GM18907 (cell line): ENCODE measurements around the gene FAM81B.
A peak's percentile ranks its signal among the peaks of the same experiment; 100 is the strongest.

Experiments
- ATAC-seq: cut with Tn5 transposase; IDR thresholded peaks from one replicate; pipeline ENCODE4 v1.9.1; 2021; ENCODE audit warnings: mild to moderate bottlenecking, moderate library complexity; ENCODE audit not compliant: unreplicated experiment

FAM81B gene

DNA sequence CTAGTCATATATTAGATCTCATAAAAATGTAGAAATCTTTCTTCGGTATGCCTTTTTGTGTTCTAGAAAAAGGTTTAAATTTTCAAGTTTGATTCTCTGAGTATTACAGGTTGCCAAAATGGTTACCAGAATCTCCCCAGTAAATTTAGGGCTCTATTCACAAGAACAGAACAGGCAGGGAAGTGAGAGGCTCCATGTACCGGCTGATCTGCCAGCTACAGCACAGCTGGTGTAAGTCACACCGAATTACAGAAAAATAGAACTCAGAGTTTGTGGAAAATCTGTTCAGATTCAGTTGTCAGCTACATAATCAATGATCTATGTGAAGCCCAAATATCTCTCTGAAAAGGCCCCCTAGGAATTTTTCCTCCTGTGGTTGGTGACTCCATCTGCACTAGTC is 10.5 kb downstream of the FAM81B start:
- no peak for ATAC-seq

DNA sequence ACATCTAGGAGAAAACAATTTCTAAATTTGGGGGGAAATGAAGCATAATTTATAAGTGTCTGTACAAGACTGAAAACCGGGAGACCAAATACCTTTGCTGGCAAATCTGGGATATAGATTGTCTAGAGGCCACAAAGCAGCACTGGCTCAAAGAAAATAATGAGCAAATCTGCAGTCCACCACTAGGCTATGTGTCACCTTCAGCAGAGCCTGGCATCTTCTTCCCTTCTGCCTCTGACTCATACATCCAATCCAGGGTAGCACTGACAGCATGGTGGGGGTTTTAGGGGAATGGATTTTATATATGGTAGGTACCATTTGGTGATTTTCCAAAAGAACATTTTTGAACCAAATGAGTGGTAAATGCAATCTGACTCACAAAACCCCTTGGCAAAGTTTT is 12.8 kb downstream of the FAM81B start:
- no peak for ATAC-seq

DNA sequence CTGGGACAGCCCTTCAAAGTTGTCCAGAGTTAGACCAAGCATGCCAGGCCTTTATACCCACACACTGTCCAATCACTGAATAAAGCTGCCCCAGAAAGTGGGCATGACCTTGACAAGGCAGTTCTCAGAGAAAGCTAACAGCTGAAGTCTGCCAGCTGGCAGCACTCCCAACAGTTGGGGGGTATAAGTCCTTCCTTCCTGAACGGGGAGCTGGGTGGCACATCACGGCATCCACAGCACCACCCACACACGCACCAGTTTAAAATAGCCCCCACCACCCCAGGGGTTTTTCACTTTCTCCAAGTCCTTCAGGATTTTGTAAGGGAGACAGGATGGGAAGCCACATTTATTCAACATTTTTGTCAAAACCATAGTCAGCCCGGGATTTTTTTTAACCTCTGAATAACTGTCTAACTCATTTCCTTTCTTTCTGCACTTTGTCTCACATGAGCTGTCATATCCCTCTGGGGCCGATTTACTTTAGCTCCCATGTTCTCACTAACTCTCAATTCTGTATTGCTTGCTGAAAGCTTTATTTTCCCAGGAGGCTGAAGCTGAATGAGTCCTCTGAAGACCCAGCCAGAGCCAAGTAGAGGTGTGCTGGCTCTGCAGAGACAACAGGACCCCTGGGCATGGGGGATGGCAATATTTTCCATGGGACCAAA is 15.4 kb downstream of the FAM81B start:
- no peak for ATAC-seq

- ATAC-seq: no peak
Observed at GRCh38 chr5:95410279-95410678, 19.1 kb downstream of the FAM81B start.

DNA sequence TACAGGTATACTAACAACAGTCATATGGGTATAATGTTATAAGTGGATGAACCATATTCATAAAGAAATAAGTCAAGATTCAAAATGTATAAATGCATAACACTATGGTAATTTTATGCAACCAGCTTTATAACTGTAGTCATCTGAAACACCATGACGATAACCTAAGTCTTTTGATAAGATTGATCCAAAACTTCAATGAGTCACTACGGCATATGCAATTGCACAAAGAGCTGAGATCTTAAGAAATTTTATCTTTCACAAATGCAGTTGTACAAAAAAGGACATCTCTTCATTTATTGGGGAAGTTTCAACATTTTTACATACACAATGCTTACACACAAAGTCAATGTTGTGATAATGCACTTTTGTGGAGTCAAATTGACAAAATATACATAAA is 20.3 kb downstream of the FAM81B start:
- ATAC-seq: no peak

DNA sequence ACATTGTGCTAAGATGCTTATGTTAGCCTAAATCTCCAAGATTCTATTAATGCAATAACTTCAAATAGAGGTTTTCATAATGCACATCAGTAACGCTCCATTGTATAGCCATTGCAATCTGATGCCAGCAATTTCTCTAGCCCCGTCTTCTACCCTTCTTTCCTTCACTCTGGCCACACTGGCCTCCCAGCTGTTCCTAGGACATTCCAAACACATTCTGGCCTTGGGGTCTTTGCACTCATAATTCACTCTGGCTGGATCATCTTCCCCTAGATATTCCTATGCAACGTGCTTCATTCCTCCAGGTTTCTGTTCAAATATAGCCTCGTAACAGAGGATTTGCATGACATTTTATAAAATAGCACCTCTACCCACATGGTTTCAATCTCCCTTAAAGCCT is 23.3 kb downstream of the FAM81B start:
- ATAC-seq: no peak

GRCh38 chr5:95417971-95418370 is 26.8 kb downstream of the FAM81B start:
- no peak for ATAC-seq

GRCh38 chr5:95422838-95423237 is 31.7 kb downstream of the FAM81B start:
- ATAC-seq: no peak

DNA sequence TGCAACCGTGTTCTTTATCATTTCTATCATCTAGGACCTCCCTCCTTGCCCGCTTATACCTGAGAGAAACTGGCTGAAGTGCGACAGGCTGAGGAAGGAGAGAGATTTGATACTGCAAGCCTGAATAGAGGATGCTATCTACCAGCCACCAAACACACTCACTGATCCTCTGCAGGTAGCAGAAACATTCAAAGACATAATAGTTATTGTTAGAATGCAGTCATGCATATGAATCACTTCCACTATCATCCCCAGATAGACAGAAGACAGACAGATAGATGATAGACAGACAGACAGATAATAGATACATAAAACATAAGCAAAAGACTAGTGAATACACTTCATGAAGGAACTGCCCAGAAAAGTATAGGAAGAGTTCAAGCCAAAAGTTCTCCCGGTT is 32.9 kb downstream of the FAM81B start:
- no peak for ATAC-seq

DNA sequence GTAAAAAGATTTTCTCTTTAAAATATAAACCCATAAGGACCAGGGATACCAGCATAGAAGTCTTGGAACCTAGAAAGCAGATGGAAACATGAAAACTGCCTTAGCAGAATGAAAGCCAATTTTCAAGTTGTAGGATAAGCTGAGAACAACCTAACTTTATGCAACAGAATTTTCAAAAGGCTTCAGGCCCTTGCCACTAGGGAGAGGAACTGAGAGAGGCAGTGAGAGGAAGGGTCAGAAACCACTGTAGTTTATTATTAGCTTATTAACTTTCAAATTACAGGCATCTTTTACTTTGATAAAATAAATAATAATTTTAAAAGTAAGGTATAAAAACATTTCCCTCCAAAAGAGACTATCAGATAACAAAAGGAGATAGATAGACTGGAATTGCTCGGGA is 33.4 kb downstream of the FAM81B start:
- ATAC-seq: peak; percentile 54

GRCh38 chr5:95426227-95426626 is 35.1 kb downstream of the FAM81B start:
- ATAC-seq: no peak

- ATAC-seq: no peak
Observed at GRCh38 chr5:95432779-95433178, 41.6 kb downstream of the FAM81B start.

- ATAC-seq: no peak
Observed at GRCh38 chr5:95439801-95440493, 48.8 kb downstream of the FAM81B start.

GRCh38 chr5:95440825-95441224 is 49.7 kb downstream of the FAM81B start:
- no peak for ATAC-seq

DNA sequence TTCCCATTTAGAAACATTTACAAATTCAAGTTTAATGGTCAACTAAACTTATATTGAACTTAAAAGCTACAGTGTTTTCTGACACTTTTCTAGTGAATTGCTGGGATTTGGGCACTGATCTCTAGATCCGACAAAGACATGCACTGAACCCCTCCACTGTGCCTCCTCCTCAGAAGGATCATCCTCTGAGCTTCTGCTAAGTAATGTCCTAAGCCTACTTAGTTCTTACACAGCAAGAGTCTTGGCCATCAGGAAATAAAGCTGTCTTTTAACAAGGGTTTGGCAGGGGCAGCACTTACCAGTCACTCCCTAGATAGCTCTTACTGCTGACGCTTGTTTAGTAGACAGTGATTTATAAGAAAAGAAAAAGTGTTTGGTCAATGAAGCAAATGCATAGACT is 50.5 kb downstream of the FAM81B start:
- ATAC-seq: no peak

DNA sequence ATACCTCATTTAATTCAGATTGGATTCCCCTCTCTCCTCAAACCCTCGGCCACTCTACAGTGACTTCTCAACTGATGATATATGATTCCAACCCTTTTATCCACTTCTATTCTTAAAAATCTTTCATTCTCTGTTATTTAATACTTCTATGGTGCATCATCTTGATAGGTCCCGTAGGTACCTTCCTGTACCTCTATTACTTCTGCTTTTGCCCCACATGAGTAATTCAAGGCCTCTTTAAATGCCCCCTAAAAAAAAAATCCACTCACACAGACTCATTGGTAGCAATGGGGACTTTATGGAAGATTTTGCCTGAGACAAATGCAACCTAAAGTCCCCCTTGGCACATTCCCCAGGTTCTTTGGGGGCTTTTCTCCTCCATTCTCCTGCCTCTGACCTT is 54.3 kb downstream of the FAM81B start:
- no peak for ATAC-seq

DNA sequence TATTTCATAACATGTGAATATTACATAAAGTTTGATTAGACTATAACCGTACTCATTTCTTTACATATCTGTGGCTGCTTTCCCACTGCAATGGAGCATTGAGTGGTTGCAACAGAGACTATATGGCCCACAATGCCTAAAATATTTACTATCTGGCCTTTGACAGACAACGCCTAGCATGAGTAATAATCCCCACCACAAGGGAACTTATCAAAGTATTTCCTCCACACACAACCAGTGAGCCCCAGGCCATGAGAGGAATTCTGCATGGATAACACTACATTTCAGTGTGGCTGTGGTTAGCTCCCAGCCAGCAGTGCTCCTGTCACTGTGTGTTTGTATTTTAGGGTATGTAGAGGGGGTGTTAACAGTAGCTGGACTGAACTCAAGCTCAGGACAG is 54.8 kb downstream of the FAM81B start:
- no peak for ATAC-seq

- ATAC-seq: no peak
Observed at GRCh38 chr5:95446560-95447221, 55.5 kb downstream of the FAM81B start.

DNA sequence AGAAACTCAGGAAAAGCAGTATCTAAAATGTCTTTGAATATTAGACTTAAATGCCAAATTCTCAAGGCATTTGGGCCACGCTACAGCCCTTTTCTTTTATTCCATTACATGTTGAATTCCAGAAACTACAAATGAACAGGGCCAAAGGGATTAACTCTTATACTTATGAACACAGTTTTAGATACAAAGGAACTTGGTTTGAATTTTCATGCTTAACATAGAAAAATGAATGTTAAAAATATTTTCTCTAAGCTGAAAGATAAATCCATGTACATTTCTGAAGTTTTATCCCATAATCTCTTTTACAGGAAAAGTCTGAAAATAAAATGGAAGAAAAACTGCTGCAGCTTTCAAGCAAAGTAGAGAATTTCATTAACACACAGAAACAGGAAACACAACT is 56.8 kb downstream of the FAM81B start:
- no peak for ATAC-seq

DNA sequence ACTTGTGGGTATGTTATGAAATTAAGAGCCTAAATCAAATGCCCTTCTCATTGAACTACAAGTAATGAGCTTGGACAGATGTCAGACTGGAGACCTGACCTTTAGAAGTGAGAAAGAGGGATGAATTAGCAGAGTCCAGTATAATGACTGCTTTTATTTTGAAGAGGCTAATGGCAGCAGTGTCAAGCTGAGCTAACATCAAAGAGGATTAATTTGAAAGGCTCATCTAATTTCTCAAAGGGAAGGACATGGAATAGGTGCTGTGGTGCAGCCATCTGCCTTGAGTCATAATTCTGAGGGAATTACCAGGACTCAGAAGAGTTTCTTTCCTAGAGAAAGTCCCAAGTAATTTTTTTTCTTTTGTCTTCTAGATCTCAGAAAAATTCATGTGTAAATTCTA is 57.6 kb downstream of the FAM81B start:
- no peak for ATAC-seq

DNA sequence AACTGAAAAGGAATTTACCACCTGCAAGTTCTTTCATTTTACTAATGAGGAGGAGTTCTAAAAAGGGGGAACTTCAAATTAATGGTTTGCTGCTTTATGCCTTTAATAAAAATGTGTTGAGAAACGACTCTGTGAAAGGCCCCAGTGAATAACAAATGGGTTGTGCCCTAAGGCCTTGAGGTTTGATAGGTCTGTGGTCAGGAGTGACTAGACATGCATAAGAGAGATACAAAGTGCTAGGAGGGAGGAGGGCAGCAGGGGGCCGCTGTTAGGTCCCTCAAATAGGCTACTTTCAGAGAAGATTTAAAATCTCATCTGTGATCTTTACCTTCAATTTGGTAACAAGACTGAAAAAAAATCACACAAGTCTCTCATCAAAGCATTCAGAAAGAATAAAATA is 58.3 kb downstream of the FAM81B start:
- ATAC-seq: no peak

- no peak for ATAC-seq
Observed at GRCh38 chr5:95454536-95454935, 63.4 kb downstream of the FAM81B start.
